ENCODE measurements around the gene AKAP8L.

GRCh38 chr19:15428956-15429824 is 10.4 kb upstream of the AKAP8L start:
- TF ChIP-seq, protein P1, sequence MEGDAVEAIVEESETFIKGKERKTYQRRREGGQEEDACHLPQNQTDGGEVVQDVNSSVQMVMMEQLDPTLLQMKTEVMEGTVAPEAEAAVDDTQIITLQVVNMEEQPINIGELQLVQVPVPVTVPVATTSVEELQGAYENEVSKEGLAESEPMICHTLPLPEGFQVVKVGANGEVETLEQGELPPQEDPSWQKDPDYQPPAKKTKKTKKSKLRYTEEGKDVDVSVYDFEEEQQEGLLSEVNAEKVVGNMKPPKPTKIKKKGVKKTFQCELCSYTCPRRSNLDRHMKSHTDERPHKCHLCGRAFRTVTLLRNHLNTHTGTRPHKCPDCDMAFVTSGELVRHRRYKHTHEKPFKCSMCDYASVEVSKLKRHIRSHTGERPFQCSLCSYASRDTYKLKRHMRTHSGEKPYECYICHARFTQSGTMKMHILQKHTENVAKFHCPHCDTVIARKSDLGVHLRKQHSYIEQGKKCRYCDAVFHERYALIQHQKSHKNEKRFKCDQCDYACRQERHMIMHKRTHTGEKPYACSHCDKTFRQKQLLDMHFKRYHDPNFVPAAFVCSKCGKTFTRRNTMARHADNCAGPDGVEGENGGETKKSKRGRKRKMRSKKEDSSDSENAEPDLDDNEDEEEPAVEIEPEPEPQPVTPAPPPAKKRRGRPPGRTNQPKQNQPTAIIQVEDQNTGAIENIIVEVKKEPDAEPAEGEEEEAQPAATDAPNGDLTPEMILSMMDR (IDR thresholded peaks at IDR 0.05), result no peak
- TF ChIP-seq POLR2A (IDR thresholded peaks at IDR 0.05), result no peak

Data from heart left ventricle (tissue), 13 donors.